NCI-H1436 (cell line): ENCODE data around the gene RAD51B.

Source experiments
- DNase-seq: peaks from one replicate; lab custom pipeline; 2025; lab: John Stamatoyannopoulos, UW

Gene RAD51B

GRCh38 chr14:68575426-68575825, 755.8 kb downstream of the RAD51B start:
- no peak for DNase-seq

GRCh38 chr14:68576031-68576430, 756.5 kb downstream of the RAD51B start:
- DNase-seq: no peak

- no peak for DNase-seq
These were observed 757.1 kb downstream of the RAD51B start for GRCh38 chr14:68576496-68577244.

GRCh38 chr14:68577802-68578541, 758.4 kb downstream of the RAD51B start:
- no peak for DNase-seq

- no peak for DNase-seq
These were observed 759.0 kb downstream of the RAD51B start for GRCh38 chr14:68578597-68578996.

GRCh38 chr14:68580096-68580645, 760.6 kb downstream of the RAD51B start:
- DNase-seq: no peak

GRCh38 chr14:68580671-68581070, 761.1 kb downstream of the RAD51B start:
- DNase-seq: no peak

- no peak for DNase-seq
These were observed 764.1 kb downstream of the RAD51B start for GRCh38 chr14:68583548-68584280.

- no peak for DNase-seq
These were observed 765.2 kb downstream of the RAD51B start for GRCh38 chr14:68584786-68585185.

- no peak for DNase-seq
These were observed 766.1 kb downstream of the RAD51B start for GRCh38 chr14:68585690-68586089.

GRCh38 chr14:68586896-68587751, 767.5 kb downstream of the RAD51B start:
- DNase-seq: no peak

- DNase-seq: no peak
These were observed 768.4 kb downstream of the RAD51B start for GRCh38 chr14:68587931-68588330.

GRCh38 chr14:68589447-68590200, 770.0 kb downstream of the RAD51B start:
- DNase-seq: no peak

GRCh38 chr14:68590201-68590522, 770.6 kb downstream of the RAD51B start:
- DNase-seq: no peak

- no peak for DNase-seq
These were observed 772.2 kb downstream of the RAD51B start for GRCh38 chr14:68591786-68592185.

- DNase-seq: no peak
These were observed 773.5 kb downstream of the RAD51B start for GRCh38 chr14:68592948-68593556.

GRCh38 chr14:68593806-68594536, 774.4 kb downstream of the RAD51B start:
- no peak for DNase-seq

GRCh38 chr14:68594737-68595380, 775.3 kb downstream of the RAD51B start:
- DNase-seq: no peak

GRCh38 chr14:68596211-68596610, 776.6 kb downstream of the RAD51B start:
- no peak for DNase-seq
